MCF 10A (cell line): ENCODE measurements around the gene RRP8. TPM values are rescaled to one million over a fixed set of nuclear protein-coding genes. Genes with fewer than 3 reads are reported as not detected.

Experiments
- BruUV-seq: library from RNA; stranded (reverse); fragments of 400-500 nt; replicated peaks from 2 replicates; lab custom pipeline; 2021; lab: Mats Ljungman, UMichigan
- CTCF ChIA-PET: fragments of 300-600 bp; sonication (Branson Sonifier 250); formaldehyde crosslinking; extraction: SDS; loops from one replicate; lab custom pipeline; 2021; ENCODE audit warnings: antibody characterized with exemption, inconsistent platforms; lab: Yijun Ruan, JAX
- POLR2A ChIA-PET: fragments of 300-600, 350-650 bp; sonication (Branson Sonifier 250); formaldehyde crosslinking; extraction: SDS; loops from one replicate; lab custom pipeline; 2020; ENCODE audit warnings: antibody characterized with exemption, inconsistent platforms; lab: Yijun Ruan, JAX
- DNase-seq: peaks from one replicate; pipeline ENCODE4 v3.0.0-alpha.2; 2018; ENCODE audit not compliant: unreplicated experiment
- H3K27ac Mint-ChIP-seq: one replicate; pipeline ENCODE4 v1.8.0; 2022; ENCODE audit warnings: mild to moderate bottlenecking, low read depth, mixed read lengths; ENCODE audit not compliant: unreplicated experiment
- H3K27me3 Mint-ChIP-seq: one replicate; pipeline ENCODE4 v1.8.0; 2022; ENCODE audit warnings: mixed read lengths; ENCODE audit not compliant: insufficient read depth, unreplicated experiment
- H3K36me3 Mint-ChIP-seq: one replicate; pipeline ENCODE4 v1.8.0; 2022; ENCODE audit warnings: mild to moderate bottlenecking, moderate library complexity, mixed read lengths; ENCODE audit not compliant: insufficient read depth, unreplicated experiment
- H3K4me1 Mint-ChIP-seq: one replicate; pipeline ENCODE4 v1.8.0; 2022; ENCODE audit warnings: mixed read lengths; ENCODE audit not compliant: insufficient read depth, unreplicated experiment
- H3K4me3 Mint-ChIP-seq: one replicate; pipeline ENCODE4 v1.8.0; 2022; ENCODE audit warnings: mild to moderate bottlenecking, moderate library complexity, mixed read lengths; ENCODE audit not compliant: unreplicated experiment
- H3K9me3 Mint-ChIP-seq: one replicate; pipeline ENCODE4 v1.8.0; 2022; ENCODE audit warnings: mixed read lengths; ENCODE audit not compliant: unreplicated experiment
- CTCF ChIP-seq: fragments of 200-600 bp; IDR thresholded peaks from one replicate; pipeline ENCODE4 v1.8.0; 2022; ENCODE audit warnings: antibody characterized with exemption, mild to moderate bottlenecking; ENCODE audit not compliant: unreplicated experiment
- intact Hi-C: fragments of 100-400 bp; cut with micrococcal nuclease; formaldehyde crosslinking; loops from 2 replicates; pipeline ENCODE4 v1.14.1; 2022
- total RNA-seq: library from RNA; stranded (reverse); gene quantifications from 2 replicates; pipeline ENCODE4 v1.2.3, GENCODE V29; 2022

Gene RRP8
- total RNA-seq, 1 experiment from 2014 or later = 27.6 TPM

GRCh38 chr11:6608726-6609501 is 5.5 kb upstream of the RRP8 start:
- no peak for TF ChIP-seq CTCF
- Mint-ChIP-seq H3K9me3 (no peaks in the 10 kb centered on the region), H3K27me3 (no peaks in the 10 kb centered on the region), H3K4me1 (peaks cover 22% of the 10 kb centered on the region), H3K4me3 (no peak overlapping the region), H3K27ac (no peak overlapping the region), H3K36me3 (peaks cover 31% of the 10 kb centered on the region)
- no peak for DNase-seq
- CTCF ChIA-PET = interaction anchor here (0.6 to 1.4 kb wide), 3 partner anchors 93 to 230 kb away, joined by 3 read pairs; no protein-coding TSS in a partner anchor
- intact Hi-C loops = loop anchor here (10.0 kb wide), 1 partner anchor 134 kb away; the partner anchor contains the start of gene TRIM3
- POLR2A ChIA-PET = interaction anchor here (1.0 to 3.0 kb wide), 2 partner anchors 11 to 128 kb away, joined by 3 to 40 read pairs; partner anchors contain the start of genes ARFIP2, TIMM10B and TPP1
- no TSS peak for BruUV-seq

- Mint-ChIP-seq H3K9me3 (no peaks in the 10 kb centered on the region), H3K27ac (peak overlapping the region; percentile 68), H3K27me3 (no peaks in the 10 kb centered on the region), H3K4me1 (peaks cover 22% of the 10 kb centered on the region), H3K4me3 (no peak overlapping the region), H3K36me3 (peaks cover 31% of the 10 kb centered on the region)
- POLR2A ChIA-PET = interaction anchor here (0.8 to 3.0 kb wide), 5 partner anchors 12 to 288 kb away, joined by 3 to 40 read pairs (median 10); partner anchors contain the start of genes ARFIP2, CAVIN3, MRPL17 and TIMM10B
- intact Hi-C loops = loop anchor here (10.0 kb wide), 1 partner anchor 133 kb away; the partner anchor contains the start of gene TRIM3
- TF ChIP-seq CTCF = no peak
- CTCF ChIA-PET = interaction anchor here (0.6 to 1.5 kb wide), 4 partner anchors 92 to 229 kb away, joined by 3 to 5 read pairs (median 3); no protein-coding TSS in a partner anchor
- no peak for DNase-seq
- no TSS peak for BruUV-seq
These were observed 4.6 kb upstream of the RRP8 start for GRCh38 chr11:6608011-6608410.

GRCh38 chr11:6607190-6607795 is 3.9 kb upstream of the RRP8 start:
- CTCF ChIA-PET = interaction anchor here (0.6 to 1.6 kb wide), 8 partner anchors 11 to 988 kb away, joined by 3 to 12 read pairs (median 4); partner anchors contain the start of genes MRPL17 and TPP1
- POLR2A ChIA-PET = interaction anchor here (0.8 to 3.0 kb wide), 7 partner anchors 11 to 287 kb away, joined by 3 to 40 read pairs (median 4); partner anchors contain the start of genes ARFIP2, CAVIN3, MRPL17 and SMPD1
- Mint-ChIP-seq H3K27me3 (no peaks in the 10 kb centered on the region), H3K36me3 (peaks cover 31% of the 10 kb centered on the region), H3K27ac (peak overlapping the region; percentile 68), H3K4me3 (no peak overlapping the region), H3K4me1 (peaks cover 22% of the 10 kb centered on the region), H3K9me3 (no peaks in the 10 kb centered on the region)
- no TSS peak for BruUV-seq
- DNase-seq = no peak
- TF ChIP-seq CTCF = no peak
- intact Hi-C loops = loop anchor here (10.0 kb wide), 1 partner anchor 132 kb away; the partner anchor contains the start of gene TRIM3
